Subcutaneous abdominal adipose tissue (tissue), 5 donors: Measurements from ENCODE around the gene PPIE.
"Not testable (repeated sequence)": the region's sequence is repeated elsewhere in the genome, so short reads cannot be mapped to it uniquely, and the experiment has no call there.

ENCODE experiments used
- H3K27ac ChIP-seq: one replicate; pipeline ENCODE4 v1.7.0; 2013; ENCODE audit warnings: low read depth, mild to moderate bottlenecking, inconsistent platforms, low read length, moderate library complexity
- H3K27me3 ChIP-seq, 5 donors: one replicate each; pipeline ENCODE4 v1.7.0; 2013; ENCODE audit warnings: low read length in 5 of 5, inconsistent platforms in 1 of 5; ENCODE audit not compliant: control insufficient read depth in 5 of 5, insufficient read depth in 4 of 5
- H3K36me3 ChIP-seq, 5 donors: one replicate each; pipeline ENCODE4 v1.7.0; 2013; ENCODE audit warnings: low read length in 5 of 5; ENCODE audit not compliant: control insufficient read depth in 5 of 5, insufficient read depth in 5 of 5
- H3K4me1 ChIP-seq, 5 donors: one replicate each; pipeline ENCODE4 v1.7.0; 2013; ENCODE audit warnings: low read length in 5 of 5, mild to moderate bottlenecking in 3 of 5, moderate library complexity in 1 of 5; ENCODE audit not compliant: control insufficient read depth in 5 of 5, insufficient read depth in 5 of 5
- H3K4me3 ChIP-seq, 5 donors: one replicate each; pipeline ENCODE4 v1.7.0; 2013; ENCODE audit warnings: low read length in 5 of 5, low read depth in 1 of 5
- H3K9ac ChIP-seq, 5 donors: one replicate each; pipeline ENCODE4 v1.7.0; 2013; ENCODE audit warnings: low read length in 5 of 5, mild to moderate bottlenecking in 4 of 5, moderate library complexity in 3 of 5
- H3K9me3 ChIP-seq, 5 donors: one replicate each; pipeline ENCODE4 v1.7.0; 2013; ENCODE audit warnings: low read length in 5 of 5; ENCODE audit not compliant: control insufficient read depth in 5 of 5
- donor health status: healthy.
- donor health status: healthy.
- donor health status: healthy.
- donor health status: healthy.
- donor health status: healthy.

PPIE gene

GRCh38 chr1:39798859-39799769 lies 60.4 kb downstream of the PPIE start:
- not testable (repeated sequence) for H3K36me3 ChIP-seq, H3K27ac ChIP-seq, H3K27me3 ChIP-seq, H3K9me3 ChIP-seq
- Histone ChIP-seq H3K9ac (peak overlapping the region in 1 of 5 donors; percentile 47), H3K4me1 (peaks cover 0 to 12% (median 4%) of the 10 kb centered on the region in 5 donors), H3K4me3 (peak overlapping the region in 3 of 5 donors; percentile 11 to 42 (median 19))

GRCh38 chr1:39799770-39800470 lies 61.2 kb downstream of the PPIE start:
- Histone ChIP-seq H3K27ac (no peak overlapping the region), H3K36me3 (no peaks in the 10 kb centered on the region), H3K4me1 (peaks cover 0 to 12% (median 4%) of the 10 kb centered on the region in 5 donors), H3K4me3 (peak overlapping the region in 1 of 5 donors; percentile 42), H3K9me3 (no peaks in the 10 kb centered on the region), H3K9ac (no peak overlapping the region), H3K27me3 (no peaks in the 10 kb centered on the region)

GRCh38 chr1:39800471-39800835 lies 61.8 kb downstream of the PPIE start:
- Histone ChIP-seq H3K27me3 (no peaks in the 10 kb centered on the region), H3K36me3 (no peaks in the 10 kb centered on the region), H3K27ac (no peak overlapping the region), H3K4me1 (peaks cover 0 to 12% (median 4%) of the 10 kb centered on the region in 5 donors), H3K9ac (no peak overlapping the region), H3K9me3 (peaks cover 0 to 4% (median 0%) of the 10 kb centered on the region in 5 donors), H3K4me3 (no peak overlapping the region)

- no peak overlapping the region for H3K4me3 ChIP-seq
- H3K9me3 ChIP-seq: peaks cover 0 to 6% (median 0%) of the 10 kb centered on the region in 5 donors
- H3K4me1 ChIP-seq: peaks cover 0 to 12% (median 4%) of the 10 kb centered on the region in 5 donors
- no peak overlapping the region for H3K27ac ChIP-seq
- H3K36me3 ChIP-seq: no peaks in the 10 kb centered on the region
- no peaks in the 10 kb centered on the region for H3K27me3 ChIP-seq
- no peak overlapping the region for H3K9ac ChIP-seq
Measured at GRCh38 chr1:39802496-39803260, 64.0 kb downstream of the PPIE start.

GRCh38 chr1:39805385-39805784 lies 66.7 kb downstream of the PPIE start:
- H3K4me1 ChIP-seq: no peaks in the 10 kb centered on the region
- H3K27me3 ChIP-seq: no peaks in the 10 kb centered on the region
- H3K27ac ChIP-seq: no peak overlapping the region
- H3K9ac ChIP-seq: no peak overlapping the region
- H3K4me3 ChIP-seq: no peak overlapping the region
- H3K9me3 ChIP-seq: peaks cover 0 to 6% (median 0%) of the 10 kb centered on the region in 5 donors
- no peaks in the 10 kb centered on the region for H3K36me3 ChIP-seq

GRCh38 chr1:39808784-39809517 lies 70.3 kb downstream of the PPIE start:
- Histone ChIP-seq H3K4me3 (no peak overlapping the region), H3K4me1 (no peaks in the 10 kb centered on the region), H3K27me3 (peaks cover 0 to 4% (median 3%) of the 10 kb centered on the region in 5 donors), H3K36me3 (no peaks in the 10 kb centered on the region), H3K9me3 (peaks cover 0 to 6% (median 0%) of the 10 kb centered on the region in 5 donors), H3K9ac (no peak overlapping the region), H3K27ac (no peak overlapping the region)

- H3K9ac ChIP-seq: no peak overlapping the region
- H3K36me3 ChIP-seq: no peaks in the 10 kb centered on the region
- H3K27me3 ChIP-seq: peaks cover 2 to 16% (median 13%) of the 10 kb centered on the region in 5 donors
- H3K4me1 ChIP-seq: peaks cover 0 to 5% (median 0%) of the 10 kb centered on the region in 5 donors
- no peak overlapping the region for H3K4me3 ChIP-seq
- no peak overlapping the region for H3K27ac ChIP-seq
- H3K9me3 ChIP-seq: no peaks in the 10 kb centered on the region
Measured at GRCh38 chr1:39812913-39813312, 74.2 kb downstream of the PPIE start.
